ENCODE measurements around the gene ADD2.

- TF ChIP-seq CTCF (IDR thresholded peaks at IDR 0.05) (no peak), EZH2 (IDR thresholded peaks at IDR 0.05; ENCODE audit: borderline replicate concordance, insufficient read depth, low read depth, low read length, poor library complexity, severe bottlenecking) (no peak)
These were observed 62.7 kb downstream of the ADD2 start for GRCh38 chr2:70705160-70705850.

Data from B cell (primary cell).